GM19452 (cell line): ENCODE data around the gene FGD3.

Source experiments
- ATAC-seq: cut with Tn5 transposase; IDR thresholded peaks from one replicate; pipeline ENCODE4 v1.9.1; 2021; ENCODE audit not compliant: unreplicated experiment

FGD3 gene

DNA sequence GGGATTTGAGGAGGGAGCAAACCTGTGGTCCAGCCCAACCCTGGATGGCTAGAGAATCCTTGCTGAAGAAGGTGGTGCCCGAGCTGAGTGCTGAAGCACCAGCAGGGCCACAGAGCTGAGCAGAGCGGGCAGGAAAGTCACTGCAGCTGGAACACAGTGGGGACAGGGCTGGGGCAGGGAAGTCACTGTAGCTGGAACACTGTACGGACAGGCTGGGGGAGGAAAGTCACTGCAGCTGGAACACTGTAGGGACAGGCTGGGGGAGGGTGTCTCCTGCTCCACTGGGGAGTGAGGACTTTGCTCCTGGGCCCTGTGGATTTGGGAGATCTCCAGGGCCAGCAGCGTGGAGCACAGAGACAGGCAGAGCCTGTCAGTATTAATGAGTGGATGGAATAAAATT lies 102.2 kb downstream of the FGD3 start:
- no peak for ATAC-seq

DNA sequence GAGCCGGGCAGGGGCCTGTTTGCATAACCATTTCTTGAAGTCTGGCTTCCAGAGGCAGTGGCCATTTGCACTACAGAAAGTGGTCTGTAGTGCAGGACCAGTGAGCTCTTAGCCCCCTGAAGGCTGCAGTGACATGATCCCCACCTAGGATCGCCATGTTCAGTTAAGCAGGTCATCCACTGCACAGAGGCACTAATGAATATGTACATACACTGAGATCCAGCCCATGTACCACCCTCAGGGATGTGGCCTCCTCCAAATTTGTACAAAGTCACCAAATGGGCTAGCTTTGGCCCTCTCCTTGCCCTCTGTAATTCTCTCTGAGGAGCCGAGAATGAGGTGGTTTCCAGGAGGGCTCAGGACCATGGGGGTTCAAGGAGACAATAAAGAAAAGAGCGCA lies 102.9 kb downstream of the FGD3 start:
- no peak for ATAC-seq

DNA sequence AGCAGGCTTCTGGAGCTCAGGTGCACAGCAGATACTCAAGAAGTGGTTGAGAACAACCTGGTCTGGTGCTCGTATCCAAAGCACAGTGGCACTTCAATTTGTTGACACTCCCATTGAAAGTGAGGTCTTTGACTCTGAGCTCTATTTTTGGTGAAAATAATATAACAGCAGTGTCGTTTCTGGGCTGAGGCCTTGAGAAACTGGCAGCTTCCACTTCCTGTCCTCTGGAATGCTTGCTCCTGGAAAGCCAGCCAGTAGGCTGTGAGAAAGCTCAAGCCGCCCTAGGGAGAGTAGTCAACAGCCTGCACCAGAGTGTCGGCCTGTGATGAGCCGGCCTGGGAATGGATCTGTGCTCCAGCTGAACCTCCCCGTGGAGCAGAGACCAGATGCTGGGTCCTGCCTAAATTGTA lies 104.4 kb downstream of the FGD3 start:
- no peak for ATAC-seq

DNA sequence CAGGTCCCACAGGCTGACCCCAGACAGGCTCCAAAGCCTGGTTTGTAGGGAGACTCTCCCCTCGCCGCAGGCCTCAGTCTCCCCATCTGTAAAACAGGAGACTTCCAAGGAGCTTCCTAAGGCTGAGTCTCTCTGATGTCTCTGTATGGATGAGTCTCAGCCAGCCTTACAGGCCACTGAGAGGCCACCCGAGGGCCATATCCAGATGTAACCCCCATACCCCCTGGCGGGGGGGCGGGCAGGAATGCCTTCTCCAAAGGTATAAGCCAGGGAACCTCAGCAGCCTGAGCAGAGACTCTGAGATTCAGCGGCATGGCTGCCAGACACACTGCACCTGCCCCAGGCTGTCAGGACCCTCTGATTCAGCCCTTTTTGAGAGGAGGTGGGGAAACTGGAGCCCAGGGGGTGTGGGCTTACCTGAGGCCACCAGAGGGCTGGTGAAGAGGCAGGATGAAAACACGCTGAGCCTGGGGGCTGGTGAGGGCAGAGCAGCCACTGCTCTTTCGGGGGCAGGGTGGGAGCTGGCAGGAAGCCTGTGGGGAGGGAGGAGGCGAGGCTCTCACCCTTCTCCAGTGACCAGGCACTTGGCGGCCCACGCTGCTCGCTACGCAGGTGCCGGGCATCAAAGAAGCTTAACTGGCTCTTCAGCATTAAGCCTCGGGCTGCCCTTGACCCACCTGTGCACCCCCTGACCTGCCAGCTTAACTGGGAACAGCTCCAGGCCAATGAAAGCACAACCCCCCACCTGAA lies 105.6 kb downstream of the FGD3 start:
- no peak for ATAC-seq

DNA sequence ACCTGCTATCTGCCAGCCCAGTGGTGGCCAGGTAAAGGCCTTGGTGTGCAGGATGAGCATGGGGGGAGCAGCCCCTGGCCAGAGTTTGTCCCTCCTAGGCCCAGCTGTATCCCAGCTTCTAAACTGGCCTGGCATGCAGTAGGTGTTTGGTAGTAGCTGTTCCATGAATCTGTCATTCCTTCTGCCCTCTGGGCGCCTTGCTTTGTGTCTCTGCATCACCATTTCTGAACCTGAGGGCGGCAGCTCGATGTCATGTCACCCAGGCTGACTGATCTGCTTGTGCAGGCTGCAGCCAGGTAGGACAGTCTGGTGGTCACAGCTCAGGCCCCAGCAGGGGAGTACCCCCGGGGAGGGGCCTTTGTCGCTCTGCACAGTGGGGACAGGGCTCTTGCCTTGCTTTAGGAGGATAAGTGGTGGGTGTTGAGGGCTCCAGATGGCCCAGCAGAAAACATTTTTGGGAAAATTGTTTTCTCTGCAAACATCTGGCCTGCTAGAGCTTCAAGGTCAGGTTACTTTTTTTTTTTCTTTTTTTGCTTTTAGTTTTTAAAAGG lies 106.5 kb downstream of the FGD3 start:
- ATAC-seq, result no peak

DNA sequence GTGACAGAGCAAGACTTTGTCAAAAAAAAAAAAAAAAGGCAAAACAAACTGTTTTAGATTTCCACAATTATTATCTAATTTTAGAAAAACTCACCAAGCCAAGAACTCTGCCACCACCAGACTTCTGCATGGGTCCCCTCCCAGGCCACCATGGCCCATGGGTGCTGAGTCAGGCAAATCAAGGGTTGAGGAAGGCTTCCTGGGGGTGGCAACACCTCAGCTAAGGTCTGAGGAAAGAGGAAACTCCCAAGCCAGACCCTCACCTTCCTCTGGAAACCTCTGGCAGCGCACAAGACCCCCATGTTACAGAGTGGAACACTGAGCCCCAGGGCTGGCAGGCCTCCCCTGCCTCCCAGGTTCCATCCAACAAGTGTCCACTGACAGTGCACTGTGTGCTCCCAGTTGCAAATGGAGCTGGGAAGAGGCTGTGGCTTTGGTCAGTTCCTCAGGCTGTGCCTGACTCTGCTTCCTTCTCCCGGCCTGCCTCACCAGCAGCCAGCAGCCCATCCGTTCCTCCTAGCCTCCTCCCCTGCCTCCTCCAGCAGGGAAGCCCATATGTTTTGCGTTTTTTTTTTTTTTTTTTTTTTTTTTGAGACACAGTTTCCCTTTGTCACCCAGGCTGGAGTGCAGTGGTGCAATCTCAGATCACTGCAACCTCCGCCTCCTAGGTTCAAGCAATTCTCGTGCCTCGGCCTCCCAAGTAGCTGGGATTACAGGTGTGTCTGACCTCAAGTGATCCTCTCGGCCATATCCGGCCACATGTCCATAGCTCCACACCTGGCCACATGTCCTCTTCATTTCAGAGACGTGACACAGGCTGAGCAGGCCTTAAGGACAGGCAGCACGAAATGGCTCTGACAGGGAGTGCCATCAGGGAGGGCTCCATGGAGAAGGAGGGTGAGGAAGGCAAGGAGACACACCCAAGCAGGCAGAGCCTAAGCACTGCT lies 107.7 kb downstream of the FGD3 start:
- ATAC-seq, result no peak

DNA sequence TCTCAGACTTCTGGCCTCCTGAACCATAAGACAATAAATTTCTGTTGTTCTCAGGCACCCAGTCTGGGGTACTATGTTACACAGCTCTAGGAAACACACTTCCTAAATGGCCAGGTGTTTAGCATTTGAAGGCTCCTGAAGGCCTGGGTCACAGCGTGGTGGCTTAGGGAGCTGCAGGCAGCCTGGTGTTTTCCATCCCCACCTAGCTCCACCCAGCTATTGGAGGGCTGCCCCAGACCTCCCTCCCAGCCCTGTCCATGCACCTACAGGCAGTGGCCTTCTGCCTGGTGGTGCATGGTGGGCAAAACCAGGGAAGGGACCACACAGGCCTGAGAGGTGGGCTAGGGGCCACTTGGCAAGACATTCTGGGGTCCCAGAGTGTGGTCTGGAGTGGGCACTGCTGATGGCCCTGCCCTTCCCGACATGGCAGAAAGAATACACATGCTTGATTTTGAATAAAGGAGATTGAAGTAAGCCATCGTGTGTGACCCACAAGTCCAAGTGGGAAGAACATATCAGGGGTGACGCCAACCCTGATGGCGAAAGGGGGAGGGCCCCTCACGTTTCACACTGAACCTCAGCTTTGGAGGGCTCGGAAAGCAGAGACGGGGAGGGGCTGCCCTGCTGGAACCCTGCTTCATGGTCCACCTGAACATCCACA lies 109.8 kb downstream of the FGD3 start:
- ATAC-seq, result no peak

DNA sequence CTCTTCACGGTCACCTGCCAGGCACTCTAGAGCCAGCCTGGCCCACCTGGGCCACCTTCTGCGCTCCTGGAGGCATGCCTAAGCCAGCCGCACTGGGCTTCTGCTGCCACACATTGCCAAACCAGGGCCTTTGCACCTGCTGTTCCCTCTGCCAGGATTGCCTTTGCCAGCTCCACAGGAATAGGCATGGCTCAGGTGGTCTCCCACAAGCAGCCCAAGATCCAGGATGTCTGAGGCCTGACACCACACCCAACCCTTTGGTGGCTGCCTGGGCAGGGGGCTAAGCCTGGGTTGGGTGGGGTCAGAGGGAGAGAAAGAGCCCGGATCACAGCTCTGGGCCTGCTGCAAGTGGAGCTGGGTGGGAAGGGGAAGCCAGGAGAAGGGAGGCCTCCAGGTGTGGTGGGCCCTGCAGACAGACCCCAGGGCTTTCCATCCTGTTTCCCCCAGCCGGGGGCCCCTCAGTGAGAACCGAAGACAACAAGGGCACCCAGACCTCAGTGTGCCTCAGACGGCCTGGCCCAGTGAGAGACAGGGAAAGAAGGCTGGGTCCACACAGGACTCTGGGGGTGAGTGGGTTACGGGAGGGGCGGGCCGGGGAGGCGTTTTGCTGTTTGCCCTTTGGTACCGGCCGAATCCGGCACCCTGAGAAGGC lies 110.5 kb downstream of the FGD3 start:
- ATAC-seq, result peak; percentile 13

DNA sequence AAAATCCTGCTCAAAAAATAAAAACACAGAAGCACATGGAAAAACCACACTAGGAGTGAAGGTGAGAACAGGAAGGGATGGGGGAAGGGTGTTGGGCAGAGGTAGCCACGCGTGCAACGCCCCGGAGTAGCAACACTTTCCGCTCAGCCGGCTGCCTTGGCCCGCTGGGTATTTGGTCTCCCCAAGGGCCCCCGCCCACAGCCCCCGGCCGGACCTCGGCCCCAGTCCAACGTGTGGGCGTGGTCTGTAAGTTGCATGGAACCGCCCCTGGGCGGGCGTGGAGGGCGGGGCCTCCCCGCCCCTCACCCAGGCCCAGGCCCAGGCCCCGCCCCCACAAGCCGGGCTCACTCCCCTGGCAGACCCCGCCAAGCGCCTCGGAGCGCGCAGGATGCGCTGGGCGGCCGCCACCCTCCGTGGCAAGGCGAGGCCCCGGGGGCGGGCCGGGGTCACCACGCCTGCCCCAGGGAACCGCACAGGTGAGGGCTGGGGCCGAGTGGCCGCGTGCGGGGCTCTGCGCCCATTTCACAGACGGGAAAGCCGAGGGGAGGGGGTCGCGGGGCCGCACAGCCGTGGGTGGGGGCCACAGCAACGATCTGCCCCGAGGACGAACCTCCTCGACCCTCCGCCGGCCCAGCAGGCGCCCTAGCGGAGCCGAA lies 111.2 kb downstream of the FGD3 start, which contains the start of gene SUSD3:
SUSD3 (plus strand) TSS at position 347 of the 656 bp plus-strand sequence; CDS start at position 389, 42 bp downstream.
- peak; percentile 54 for ATAC-seq

DNA sequence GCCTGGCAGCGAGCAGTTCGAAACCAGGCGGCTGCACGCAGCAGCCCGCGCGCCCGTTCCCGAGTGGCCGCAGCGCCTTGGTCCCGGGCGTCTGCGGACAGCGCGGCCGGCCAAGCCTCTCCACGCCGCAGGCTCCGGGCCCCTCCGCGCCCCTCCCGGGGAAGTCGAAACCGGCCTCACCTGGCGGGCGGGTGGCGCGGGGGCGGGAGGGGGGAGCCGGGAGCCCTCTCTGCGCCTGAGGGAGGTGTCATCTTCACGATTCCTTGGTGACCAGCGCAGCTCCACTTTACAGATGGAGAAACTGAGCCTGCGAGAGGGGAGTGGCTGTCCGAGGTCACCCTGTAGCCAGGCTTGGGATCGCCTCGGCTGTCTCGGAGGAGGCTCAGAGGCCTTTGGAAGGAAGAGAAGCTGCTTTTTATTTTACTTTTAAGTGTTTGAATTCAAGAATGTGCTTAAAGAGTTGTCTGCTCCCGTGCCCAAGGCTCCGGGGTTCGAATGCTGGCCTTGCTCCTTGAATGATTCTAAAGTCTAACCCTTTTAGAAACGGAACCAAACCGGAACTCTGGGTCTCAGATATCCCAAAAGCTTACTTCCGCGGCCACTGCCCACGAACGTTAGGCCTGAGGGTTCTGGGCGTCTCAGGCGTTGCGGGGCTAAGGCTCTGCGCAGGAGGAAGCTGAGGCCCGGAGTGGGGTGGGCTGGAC lies 111.8 kb downstream of the FGD3 start:
- peak; percentile 8 for ATAC-seq

DNA sequence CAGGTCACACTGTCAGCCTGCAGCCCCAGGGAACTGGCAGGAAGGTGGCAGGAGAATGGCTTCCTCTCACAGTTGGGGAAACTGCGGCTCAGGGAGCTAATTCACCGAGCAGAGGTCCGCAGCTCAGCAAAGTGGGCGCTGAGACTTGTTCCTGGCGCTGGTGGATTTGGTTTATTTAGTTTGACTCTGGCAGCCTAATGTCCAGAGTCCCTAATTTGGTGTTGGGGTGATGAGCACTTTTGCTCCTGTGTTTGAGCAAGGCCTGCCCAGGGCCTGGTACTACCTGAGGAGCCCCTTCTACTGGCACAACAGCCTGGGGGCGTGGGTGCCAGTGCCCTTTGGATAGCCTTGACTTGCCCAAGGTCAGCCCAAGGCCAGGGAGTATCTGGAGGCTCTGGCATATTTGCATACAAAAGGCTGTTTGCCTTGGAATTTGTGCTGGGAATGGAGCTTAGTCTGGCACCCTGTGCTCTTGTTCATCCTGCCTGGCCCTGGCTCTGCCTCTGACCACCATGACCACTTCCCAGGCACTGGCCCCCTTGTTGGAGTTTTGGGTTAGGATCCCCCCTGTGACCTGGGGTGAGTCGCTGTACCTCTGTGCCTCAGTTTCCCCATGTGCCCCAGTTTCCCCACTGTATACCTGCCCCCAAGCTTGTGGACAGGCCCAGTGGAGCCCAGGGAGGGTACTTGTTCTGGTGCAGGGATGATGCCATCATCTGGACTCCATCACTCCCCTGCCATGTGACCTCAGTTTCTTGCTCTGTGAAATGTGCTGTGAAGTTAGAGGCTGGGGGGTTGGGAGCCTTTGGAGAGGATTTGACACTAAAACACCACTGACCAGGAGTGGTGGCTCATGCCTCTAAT lies 112.6 kb downstream of the FGD3 start:
- ATAC-seq, result no peak

DNA sequence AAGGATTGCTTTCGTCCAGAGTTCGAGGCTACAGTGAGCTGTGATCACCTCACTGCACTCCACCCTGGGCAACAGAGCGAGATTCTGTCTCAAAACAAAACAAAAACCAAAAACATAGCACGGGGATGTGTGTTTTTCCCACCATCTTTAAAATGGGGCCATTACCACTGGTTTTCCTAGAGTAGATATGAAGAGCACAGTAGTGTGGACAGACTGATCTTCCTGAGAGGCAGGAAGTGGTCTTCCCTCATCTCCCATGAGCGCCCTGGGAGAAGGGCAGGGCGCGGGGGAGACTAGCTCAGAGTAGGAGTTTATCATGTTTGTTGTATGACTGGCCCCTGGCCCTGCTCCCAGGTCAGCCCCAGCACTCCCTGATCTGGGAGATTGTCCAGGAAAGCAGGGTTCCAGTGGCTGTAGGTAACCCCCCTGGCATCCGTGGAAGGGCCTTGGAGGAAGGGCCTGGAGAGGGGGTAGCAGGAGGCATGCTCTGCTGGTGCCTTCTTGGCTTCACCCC lies 113.5 kb downstream of the FGD3 start:
- no peak for ATAC-seq

DNA sequence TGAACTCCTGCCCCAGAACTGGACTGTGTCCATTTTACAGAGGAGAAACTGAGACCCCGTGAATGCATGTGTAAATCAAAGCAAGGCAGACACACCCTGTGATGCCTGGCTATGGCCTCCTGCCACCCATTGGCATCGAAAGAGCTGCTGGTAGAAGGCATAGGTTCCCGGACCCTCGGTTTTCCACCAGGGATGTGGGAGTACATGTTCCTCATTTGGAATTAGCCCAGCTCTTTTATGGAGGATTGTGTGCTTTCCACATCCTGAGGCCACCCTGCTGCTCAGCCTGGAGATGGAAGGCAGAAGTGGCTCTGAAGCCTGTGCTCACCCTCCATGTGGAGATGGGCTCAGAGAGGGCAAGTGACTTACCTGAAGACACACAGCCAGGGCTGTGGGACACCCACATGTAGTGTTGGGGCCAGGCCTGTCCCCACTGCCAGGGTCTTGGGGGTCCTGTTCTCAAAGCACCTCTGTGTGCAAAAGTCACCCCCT lies 114.0 kb downstream of the FGD3 start:
- ATAC-seq, result no peak

DNA sequence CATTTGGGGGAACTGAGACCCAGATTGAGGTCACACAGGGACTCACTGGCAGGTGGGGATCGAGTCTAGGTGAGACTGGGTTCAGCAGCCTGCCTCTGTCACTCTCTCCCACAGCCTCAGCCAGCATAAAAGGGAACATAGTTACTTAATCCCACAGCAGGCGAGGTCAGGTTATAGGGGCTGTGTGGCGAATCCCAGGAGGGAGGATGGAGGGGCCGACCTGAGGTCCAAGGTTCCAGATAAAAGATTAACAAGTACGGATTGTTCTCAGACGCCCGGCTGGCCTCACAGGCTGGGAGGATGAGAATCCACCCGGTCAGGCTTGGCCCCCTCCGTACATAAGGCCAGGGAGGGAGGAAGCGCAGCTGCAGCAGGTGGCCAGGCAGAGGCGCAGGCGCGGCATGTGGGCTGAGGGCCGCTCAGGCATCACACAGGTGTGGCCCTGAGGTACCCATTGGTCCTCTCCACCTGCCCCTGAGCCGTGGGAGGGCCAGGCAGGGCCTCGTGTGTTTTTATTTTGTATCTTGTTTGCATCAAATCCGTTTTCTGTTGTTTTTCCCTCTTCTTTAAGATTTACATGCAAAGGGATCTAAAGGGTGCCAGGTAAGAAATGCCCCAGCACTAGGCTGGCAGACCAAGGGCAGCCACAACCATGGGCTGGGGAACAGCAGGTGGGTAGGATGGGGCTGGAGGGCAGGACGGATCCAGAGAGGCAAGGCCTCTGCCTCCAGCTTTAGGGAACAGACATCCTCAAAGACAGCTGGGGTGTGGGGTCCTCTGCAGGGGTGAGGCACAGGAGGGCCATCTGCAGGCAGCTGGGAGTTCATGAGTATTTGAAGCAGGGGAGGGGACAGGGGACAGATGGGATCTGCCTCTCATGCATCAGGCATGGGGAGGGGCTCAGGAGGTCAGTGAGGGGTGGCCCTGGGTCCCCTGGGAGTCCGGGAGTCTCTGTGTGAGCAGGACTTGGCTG lies 114.8 kb downstream of the FGD3 start:
- peak; percentile 37 for ATAC-seq

DNA sequence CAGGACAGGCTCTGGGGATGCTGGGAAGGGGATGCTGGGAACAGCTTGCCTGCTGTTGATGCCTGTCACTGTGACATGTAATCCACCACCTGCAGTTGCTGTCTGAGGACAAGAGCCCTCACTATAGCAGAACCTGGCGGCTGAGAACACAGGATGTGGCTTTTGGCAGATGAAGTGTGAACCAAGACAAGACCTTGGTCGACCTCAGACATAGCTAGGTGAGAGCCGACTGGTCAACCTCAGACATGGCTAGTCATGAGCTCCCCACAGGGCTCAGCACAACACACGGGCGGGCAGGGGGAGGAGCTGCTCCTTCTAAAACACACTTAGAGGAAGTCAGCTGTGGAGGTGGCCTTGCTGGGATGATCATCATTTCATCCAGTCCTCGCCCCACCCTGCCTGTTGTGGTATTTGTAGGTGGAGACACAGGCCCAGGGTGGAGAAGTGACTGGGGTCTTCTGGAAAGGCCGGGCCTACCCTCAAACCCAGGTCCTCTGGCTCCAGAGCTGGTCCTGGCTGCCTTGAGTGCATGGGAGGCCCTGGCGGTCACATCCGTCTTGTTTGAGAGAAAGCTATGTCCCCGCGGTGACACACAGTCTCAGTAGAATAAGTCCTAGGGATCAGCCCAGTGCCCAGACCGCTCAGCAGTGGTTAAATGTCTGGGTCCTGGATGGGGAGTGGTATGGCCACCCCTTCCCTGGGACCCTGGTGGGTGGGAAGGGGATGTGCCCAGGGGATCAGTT lies 117.2 kb downstream of the FGD3 start:
- peak; percentile 91 for ATAC-seq

DNA sequence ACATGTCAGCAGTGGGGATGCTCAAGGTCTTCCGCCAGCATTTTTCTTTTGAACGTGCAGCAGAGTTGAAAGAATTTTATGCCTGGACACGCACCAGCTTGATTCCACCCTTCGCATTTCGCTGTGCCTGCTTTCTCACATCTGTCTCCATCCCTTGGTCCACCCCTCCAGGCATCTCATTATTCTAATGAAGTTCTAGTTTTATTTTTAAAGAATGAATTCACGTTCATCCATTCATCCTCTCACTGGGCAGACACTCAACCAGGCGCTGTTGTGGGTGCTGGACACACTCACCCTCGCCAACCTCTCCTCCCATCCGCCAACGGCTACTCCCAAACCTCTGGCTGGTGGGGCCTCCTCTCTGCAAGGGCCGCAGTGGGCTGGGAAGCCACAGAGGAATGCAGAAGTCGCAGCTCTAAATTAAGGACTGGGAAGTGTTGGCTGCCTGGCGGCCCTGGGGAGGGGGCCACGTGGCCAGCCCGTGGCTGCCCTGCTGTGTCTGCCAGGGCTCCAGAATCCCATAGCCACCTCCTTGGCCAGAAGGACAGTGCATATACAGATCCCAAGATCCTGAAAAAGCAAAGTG lies 117.9 kb downstream of the FGD3 start:
- no peak for ATAC-seq
